Measurements from ENCODE around the gene DTD1.

DTD1 gene

GRCh38 chr20:18774207-18774606 lies 186.4 kb downstream of the DTD1 start:
- no peak overlapping the region for H3K4me3 ChIP-seq (ENCODE audit: low read length, poor library complexity, severe bottlenecking)
- H3F3A ChIP-seq (ENCODE audit: low read depth) = no peaks in the 10 kb centered on the region
- H3K27me3 ChIP-seq (ENCODE audit: insufficient read depth, low read length, poor library complexity, severe bottlenecking) = no peaks in the 10 kb centered on the region
- no peaks in the 10 kb centered on the region for H4K20me1 ChIP-seq (ENCODE audit: insufficient read depth, low read length, poor library complexity, severe bottlenecking)
- no peak overlapping the region for H2AFZ ChIP-seq (ENCODE audit: low read length)
- H3K9me3 ChIP-seq (ENCODE audit: insufficient read depth, low read depth, low read length) = no peaks in the 10 kb centered on the region
- H3K9me2 ChIP-seq (replicated peaks; ENCODE audit: low read depth, low read length) = no peaks in the 10 kb centered on the region
- no peak overlapping the region for H3K9ac ChIP-seq (ENCODE audit: low read depth, low read length, poor library complexity, severe bottlenecking)
- H3K4me2 ChIP-seq (ENCODE audit: low read depth, low read length, poor library complexity, severe bottlenecking) = no peak overlapping the region
- no peak for TF ChIP-seq EZH2phosphoT487 (IDR thresholded peaks at IDR 0.05; ENCODE audit: borderline replicate concordance)
- TF ChIP-seq, protein P1, sequence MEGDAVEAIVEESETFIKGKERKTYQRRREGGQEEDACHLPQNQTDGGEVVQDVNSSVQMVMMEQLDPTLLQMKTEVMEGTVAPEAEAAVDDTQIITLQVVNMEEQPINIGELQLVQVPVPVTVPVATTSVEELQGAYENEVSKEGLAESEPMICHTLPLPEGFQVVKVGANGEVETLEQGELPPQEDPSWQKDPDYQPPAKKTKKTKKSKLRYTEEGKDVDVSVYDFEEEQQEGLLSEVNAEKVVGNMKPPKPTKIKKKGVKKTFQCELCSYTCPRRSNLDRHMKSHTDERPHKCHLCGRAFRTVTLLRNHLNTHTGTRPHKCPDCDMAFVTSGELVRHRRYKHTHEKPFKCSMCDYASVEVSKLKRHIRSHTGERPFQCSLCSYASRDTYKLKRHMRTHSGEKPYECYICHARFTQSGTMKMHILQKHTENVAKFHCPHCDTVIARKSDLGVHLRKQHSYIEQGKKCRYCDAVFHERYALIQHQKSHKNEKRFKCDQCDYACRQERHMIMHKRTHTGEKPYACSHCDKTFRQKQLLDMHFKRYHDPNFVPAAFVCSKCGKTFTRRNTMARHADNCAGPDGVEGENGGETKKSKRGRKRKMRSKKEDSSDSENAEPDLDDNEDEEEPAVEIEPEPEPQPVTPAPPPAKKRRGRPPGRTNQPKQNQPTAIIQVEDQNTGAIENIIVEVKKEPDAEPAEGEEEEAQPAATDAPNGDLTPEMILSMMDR (conservative IDR thresholded peaks at IDR 0.05; ENCODE audit: low read length) = no peak
- H3K36me3 ChIP-seq (ENCODE audit: insufficient read depth, low read length) = no peaks in the 10 kb centered on the region
- no peaks in the 10 kb centered on the region for H3K4me1 ChIP-seq (ENCODE audit: insufficient read depth, low read length, poor library complexity, severe bottlenecking)
- H3K79me2 ChIP-seq (ENCODE audit: insufficient read depth, low read length) = no peaks in the 10 kb centered on the region

GRCh38 chr20:18775633-18776032 lies 187.8 kb downstream of the DTD1 start:
- H3K36me3 ChIP-seq (ENCODE audit: insufficient read depth, low read length) = no peaks in the 10 kb centered on the region
- H3K79me2 ChIP-seq (ENCODE audit: insufficient read depth, low read length) = no peaks in the 10 kb centered on the region
- H3F3A ChIP-seq (ENCODE audit: low read depth) = no peaks in the 10 kb centered on the region
- H3K27me3 ChIP-seq (ENCODE audit: insufficient read depth, low read length, poor library complexity, severe bottlenecking) = no peaks in the 10 kb centered on the region
- H4K20me1 ChIP-seq (ENCODE audit: insufficient read depth, low read length, poor library complexity, severe bottlenecking) = no peaks in the 10 kb centered on the region
- no peak overlapping the region for H3K9ac ChIP-seq (ENCODE audit: low read depth, low read length, poor library complexity, severe bottlenecking)
- H3K9me2 ChIP-seq (replicated peaks; ENCODE audit: low read depth, low read length) = no peaks in the 10 kb centered on the region
- H2AFZ ChIP-seq (ENCODE audit: low read length) = no peak overlapping the region
- no peak overlapping the region for H3K4me2 ChIP-seq (ENCODE audit: low read depth, low read length, poor library complexity, severe bottlenecking)
- TF ChIP-seq EZH2phosphoT487 (IDR thresholded peaks at IDR 0.05; ENCODE audit: borderline replicate concordance) = no peak
- TF ChIP-seq, protein P1 (conservative IDR thresholded peaks at IDR 0.05; ENCODE audit: low read length) = no peak
- no peaks in the 10 kb centered on the region for H3K9me3 ChIP-seq (ENCODE audit: insufficient read depth, low read depth, low read length)
- no peak overlapping the region for H3K4me3 ChIP-seq (ENCODE audit: low read length, poor library complexity, severe bottlenecking)
- no peaks in the 10 kb centered on the region for H3K4me1 ChIP-seq (ENCODE audit: insufficient read depth, low read length, poor library complexity, severe bottlenecking)

DNA sequence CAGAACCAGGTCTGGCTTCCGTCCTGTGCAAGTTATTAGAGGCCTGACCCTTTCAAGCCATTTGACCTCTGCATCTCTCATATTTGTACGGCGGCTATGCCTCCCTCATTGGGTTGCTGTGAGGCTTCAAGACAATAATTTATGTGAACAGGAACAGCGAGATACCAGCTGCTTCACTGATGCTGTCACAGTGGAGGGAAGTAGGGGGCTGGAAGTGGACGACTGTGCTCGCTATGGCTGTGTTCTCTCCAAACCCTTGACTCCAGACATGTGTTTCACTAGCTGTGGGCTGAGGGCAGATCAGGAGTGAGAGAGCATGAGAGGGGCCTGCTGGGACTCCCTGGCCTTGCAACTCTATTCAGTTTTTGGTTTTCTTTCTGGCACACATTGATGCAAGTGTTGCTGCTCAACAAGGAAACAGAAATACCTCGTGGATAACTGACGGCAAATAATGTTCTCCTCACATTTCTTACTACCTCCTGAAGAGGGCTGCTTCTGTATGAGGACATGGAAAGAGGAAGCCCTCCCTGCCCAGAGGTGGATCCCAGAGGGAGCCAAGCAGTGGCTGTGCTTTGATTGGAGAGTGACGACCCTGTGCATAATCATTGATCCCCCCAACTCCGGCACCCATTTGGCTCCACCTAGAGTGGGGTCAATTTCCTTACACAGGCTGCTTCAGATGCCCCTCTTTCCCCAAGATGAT lies 191.0 kb downstream of the DTD1 start:
- no peaks in the 10 kb centered on the region for H3K9me2 ChIP-seq (replicated peaks; ENCODE audit: low read depth, low read length)
- H2AFZ ChIP-seq (ENCODE audit: low read length) = no peak overlapping the region

More for the DNA sequence above, 191.0 kb downstream of the DTD1 start:
- Histone ChIP-seq H3K4me1 (ENCODE audit: insufficient read depth, low read length, poor library complexity, severe bottlenecking) (no peaks in the 10 kb centered on the region), H3K27me3 (ENCODE audit: insufficient read depth, low read length, poor library complexity, severe bottlenecking) (no peaks in the 10 kb centered on the region), H3K9ac (ENCODE audit: low read depth, low read length, poor library complexity, severe bottlenecking) (no peak overlapping the region), H3F3A (ENCODE audit: low read depth) (no peaks in the 10 kb centered on the region), H3K9me3 (ENCODE audit: insufficient read depth, low read depth, low read length) (no peaks in the 10 kb centered on the region), H4K20me1 (ENCODE audit: insufficient read depth, low read length, poor library complexity, severe bottlenecking) (no peaks in the 10 kb centered on the region), H3K4me2 (ENCODE audit: low read depth, low read length, poor library complexity, severe bottlenecking) (no peak overlapping the region), H3K4me3 (ENCODE audit: low read length, poor library complexity, severe bottlenecking) (no peak overlapping the region), H3K79me2 (ENCODE audit: insufficient read depth, low read length) (no peaks in the 10 kb centered on the region), H3K36me3 (ENCODE audit: insufficient read depth, low read length) (no peaks in the 10 kb centered on the region)
- TF ChIP-seq, protein P1 (conservative IDR thresholded peaks at IDR 0.05; ENCODE audit: low read length) = no peak
- TF ChIP-seq EZH2phosphoT487 (IDR thresholded peaks at IDR 0.05; ENCODE audit: borderline replicate concordance) = no peak

Measured in Loucy (cell line).